SJSA1 (cell line): ENCODE data around the gene PAM16. TPM values are rescaled to one million over a fixed set of nuclear protein-coding genes. Genes with fewer than 3 reads are reported as not detected.

Source experiments
- DNase-seq, 2 experiments: peaks; one replicate each; pipeline ENCODE4 v3.0.0-alpha.2; 2015 to 2020; ENCODE audit warnings: low spot score in 2 of 2, low read depth in 1 of 2
- H3K27ac ChIP-seq: fragments of 250-450 bp; sonication (Bioruptor Pico); 2 replicates; pipeline ENCODE4 v1.5.1; 2020; ENCODE audit warnings: mild to moderate bottlenecking, moderate library complexity
- H3K27me3 ChIP-seq: fragments of 250-450 bp; sonication (Bioruptor Pico); replicated peaks from 2 replicates; pipeline ENCODE4 v1.5.1; 2020; ENCODE audit warnings: mild to moderate bottlenecking, moderate library complexity
- H3K36me3 ChIP-seq: fragments of 250-450 bp; sonication (Bioruptor Pico); 2 replicates; pipeline ENCODE4 v1.5.1; 2020; ENCODE audit warnings: mild to moderate bottlenecking
- H3K4me1 ChIP-seq: fragments of 250-450 bp; sonication (Bioruptor Pico); replicated peaks from 2 replicates; pipeline ENCODE4 v1.6.1; 2021; ENCODE audit warnings: mild to moderate bottlenecking
- H3K4me3 ChIP-seq: fragments of 250-450 bp; sonication (Bioruptor Pico); 2 replicates; pipeline ENCODE4 v1.5.1; 2020; ENCODE audit warnings: mild to moderate bottlenecking
- H3K9me3 ChIP-seq: fragments of 250-450 bp; sonication (Bioruptor Pico); replicated peaks from 2 replicates; pipeline ENCODE4 v1.5.1; 2020; ENCODE audit warnings: mild to moderate bottlenecking
- total RNA-seq: library from RNA; depleted of rRNA; stranded (reverse); fragments of >200 nt; shearing (Covaris generic); gene quantifications from 2 replicates; pipeline ENCODE4 v1.2.3, GENCODE V29; 2014

PAM16 gene
- total RNA-seq, 1 experiment from 2014 or later = 86.4 TPM

DNA sequence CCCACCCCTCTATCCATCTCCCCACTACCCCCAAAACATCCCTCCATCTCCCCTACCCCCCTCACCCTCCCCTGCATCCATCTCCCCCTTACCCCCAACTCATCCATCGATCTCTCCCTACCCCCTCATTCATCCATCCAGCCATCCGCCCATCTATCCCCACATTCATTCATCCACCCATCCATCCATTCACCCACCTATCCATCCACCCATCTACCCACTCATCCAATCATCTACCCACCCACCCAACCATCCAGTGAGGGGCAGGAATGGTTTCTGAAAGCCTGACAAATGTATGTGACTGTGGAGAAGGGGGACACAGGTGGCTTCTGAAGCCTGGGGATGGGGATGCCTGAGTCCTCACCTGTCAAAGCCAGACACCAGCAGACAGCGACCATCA lies 8.8 kb upstream of the PAM16 start:
- Histone ChIP-seq H3K27ac (no peak overlapping the region), H3K27me3 (no peaks in the 10 kb centered on the region), H3K9me3 (no peaks in the 10 kb centered on the region), H3K4me1 (peaks cover 4% of the 10 kb centered on the region; the same call in 1 of the 2 replicates), H3K36me3 (peaks cover 18% of the 10 kb centered on the region), H3K4me3 (no peak overlapping the region)
- DNase-seq = no peak

DNA sequence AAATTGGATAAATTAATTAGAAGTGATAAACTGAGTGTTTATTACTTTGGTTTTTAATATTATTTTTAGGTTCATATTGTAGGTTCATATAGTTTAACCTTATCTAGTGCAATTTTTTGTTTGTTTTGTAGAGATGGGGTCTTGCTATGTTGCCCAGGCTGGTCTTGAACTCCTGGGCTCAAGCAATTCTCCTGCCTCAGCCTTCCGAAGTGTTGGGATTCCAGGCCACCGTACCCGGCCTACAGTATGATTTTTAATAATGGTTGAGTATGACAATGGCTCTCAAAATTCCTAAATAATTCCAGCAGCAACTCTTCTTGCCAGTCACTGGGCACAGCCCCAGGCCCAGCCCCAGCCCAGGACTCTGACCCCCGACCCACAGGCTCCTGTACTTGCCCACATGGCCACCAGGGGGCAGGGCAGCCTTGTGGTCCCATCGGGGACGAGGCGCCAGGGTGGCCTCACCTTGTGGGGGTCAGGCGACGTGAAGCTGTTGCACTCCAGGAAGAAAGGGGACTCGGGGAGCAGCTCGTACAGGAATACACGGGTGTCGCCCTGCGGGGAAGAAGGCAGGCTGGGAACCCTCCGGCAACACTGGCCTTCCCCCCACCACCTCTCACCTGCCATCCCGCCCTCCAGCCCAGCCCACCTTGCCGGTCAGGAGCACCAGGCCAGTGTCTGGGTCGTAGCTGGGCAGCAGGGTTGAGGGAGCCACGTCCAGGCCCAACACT lies 7.9 kb upstream of the PAM16 start:
- Histone ChIP-seq H3K27ac (no peak overlapping the region), H3K36me3 (peaks cover 18% of the 10 kb centered on the region), H3K27me3 (no peaks in the 10 kb centered on the region), H3K9me3 (no peaks in the 10 kb centered on the region), H3K4me1 (peaks cover 4% of the 10 kb centered on the region; the same call in 1 of the 2 replicates), H3K4me3 (no peak overlapping the region)
- peak; percentile 42 to 72 for DNase-seq

DNA sequence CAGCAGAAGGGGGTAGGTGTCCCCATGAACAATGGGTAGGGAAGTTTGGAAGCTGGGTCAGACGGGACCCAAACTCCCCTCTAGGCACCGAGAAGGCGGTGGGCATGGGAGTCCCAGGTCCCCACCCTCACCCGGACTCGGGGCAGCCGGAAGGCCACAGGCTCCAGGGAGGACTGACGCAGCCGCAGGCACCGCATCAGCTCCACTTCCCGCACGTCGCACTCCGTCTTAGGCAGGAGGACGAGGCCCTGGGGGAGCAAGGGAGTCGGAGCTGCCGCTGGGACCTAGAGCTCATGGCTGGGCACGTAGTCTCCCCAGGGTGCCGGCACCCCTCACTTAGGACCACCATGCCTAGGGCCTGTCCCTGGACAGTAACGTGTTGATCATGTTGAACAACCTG lies 7.1 kb upstream of the PAM16 start:
- H3K4me3 ChIP-seq = no peak overlapping the region
- H3K9me3 ChIP-seq = no peaks in the 10 kb centered on the region
- no peak for DNase-seq
- H3K4me1 ChIP-seq = peaks cover 4% of the 10 kb centered on the region; the same call in 1 of the 2 replicates
- H3K27me3 ChIP-seq = no peaks in the 10 kb centered on the region
- H3K27ac ChIP-seq = no peak overlapping the region
- H3K36me3 ChIP-seq = peaks cover 18% of the 10 kb centered on the region

DNA sequence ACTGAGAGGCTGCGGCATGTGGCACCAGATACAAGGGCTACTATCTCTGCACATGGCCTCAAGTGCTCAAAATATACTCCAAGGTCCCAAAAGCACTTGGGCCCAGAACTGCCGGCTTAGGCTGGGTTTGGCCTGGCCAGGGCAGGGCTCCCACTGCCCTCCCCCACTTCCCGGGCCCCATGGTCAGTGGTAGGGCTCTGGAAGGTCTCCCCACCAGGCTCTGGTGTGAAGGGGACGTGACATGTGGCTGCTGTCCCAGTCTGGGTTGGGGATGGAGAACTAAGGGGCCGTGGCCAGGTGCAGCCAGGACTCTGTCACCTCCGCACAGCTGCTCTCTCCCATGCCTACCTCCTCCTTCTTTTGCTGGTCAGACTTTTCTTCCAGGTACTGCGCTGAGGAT lies 5.7 kb upstream of the PAM16 start:
- Histone ChIP-seq H3K27me3 (no peaks in the 10 kb centered on the region), H3K9me3 (no peaks in the 10 kb centered on the region), H3K36me3 (peaks cover 15% of the 10 kb centered on the region), H3K27ac (no peak overlapping the region), H3K4me1 (peaks cover 6% of the 10 kb centered on the region; the same call in 1 of the 2 replicates), H3K4me3 (no peak overlapping the region)
- no peak for DNase-seq

DNA sequence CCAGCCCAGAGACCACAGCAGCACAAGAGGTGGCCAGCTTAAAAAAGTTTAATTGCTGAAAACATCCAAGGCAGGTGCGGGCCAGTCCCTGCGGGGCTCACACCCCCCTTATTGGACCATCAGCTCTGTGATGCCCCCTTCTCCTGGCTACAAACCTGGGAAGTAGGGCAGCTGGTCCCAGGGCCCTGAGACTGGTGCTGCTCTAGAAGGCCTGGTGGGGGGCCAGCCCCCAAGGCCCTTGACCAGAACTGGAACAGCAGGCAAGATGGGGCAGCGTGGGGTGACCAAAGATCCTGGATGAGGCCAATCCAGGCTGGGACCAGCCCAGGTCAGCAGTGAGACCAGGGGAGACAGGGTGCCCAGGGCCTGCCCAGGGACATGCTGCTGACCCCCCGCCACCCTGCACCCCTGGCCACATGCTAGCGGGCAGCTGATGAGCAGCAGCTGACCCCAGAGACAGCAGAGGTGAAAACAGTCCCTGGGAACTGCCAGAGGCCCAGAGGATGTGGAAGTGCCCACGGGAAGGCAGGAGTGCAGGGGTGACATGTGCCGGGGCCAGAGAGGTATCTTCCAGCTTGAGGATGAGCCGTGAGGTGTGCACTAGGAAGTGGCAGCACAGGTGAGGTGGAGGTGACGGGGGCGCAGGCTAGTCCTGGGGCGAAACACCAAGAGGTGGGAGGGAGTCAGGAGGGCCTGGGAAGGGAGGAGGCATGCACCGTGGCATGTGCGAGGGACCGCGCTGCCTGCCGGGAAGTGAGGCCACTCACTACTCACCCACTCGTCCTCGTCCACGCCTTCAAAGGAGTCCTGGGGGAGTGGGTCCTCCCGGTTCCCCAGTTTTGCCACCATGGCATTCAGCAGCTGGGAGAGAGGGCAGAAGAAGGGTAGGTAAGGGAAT lies 3.6 kb upstream of the PAM16 start:
- 0 out of 2 replicates have a peak, but pooled peaks cover 3% of the 10 kb centered on the region for H3K9me3 ChIP-seq
- H3K4me1 ChIP-seq = peaks cover 11% of the 10 kb centered on the region
- peaks cover 15% of the 10 kb centered on the region for H3K36me3 ChIP-seq
- no peak for DNase-seq
- no peak overlapping the region for H3K4me3 ChIP-seq
- no peak overlapping the region for H3K27ac ChIP-seq
- no peaks in the 10 kb centered on the region for H3K27me3 ChIP-seq

DNA sequence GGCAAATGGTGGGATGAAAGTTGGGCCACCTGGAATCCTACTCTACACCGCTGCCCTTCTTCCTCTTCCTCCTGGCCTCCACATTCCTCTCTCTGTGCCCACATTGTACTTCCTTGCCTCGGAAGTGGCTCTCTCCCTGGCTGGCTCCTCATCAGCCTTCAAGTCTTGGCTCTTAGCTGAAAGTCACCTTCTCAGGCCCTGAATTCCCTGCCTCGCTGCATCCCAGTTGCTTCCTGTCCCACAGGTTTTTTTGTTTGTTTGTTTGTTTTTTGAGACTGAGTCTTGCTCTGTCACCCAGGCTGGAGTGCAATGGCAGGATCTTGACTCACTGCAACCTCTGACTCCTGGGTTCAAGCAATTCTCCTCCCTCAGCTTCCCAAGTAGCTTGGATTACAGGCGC lies 2.6 kb upstream of the PAM16 start:
- Histone ChIP-seq H3K4me3 (no peak overlapping the region), H3K27ac (no peak overlapping the region), H3K27me3 (no peaks in the 10 kb centered on the region), H3K36me3 (peaks cover 13% of the 10 kb centered on the region), H3K4me1 (peaks cover 7% of the 10 kb centered on the region), H3K9me3 (0 out of 2 replicates have a peak, but pooled peaks cover 3% of the 10 kb centered on the region)
- DNase-seq = no peak

DNA sequence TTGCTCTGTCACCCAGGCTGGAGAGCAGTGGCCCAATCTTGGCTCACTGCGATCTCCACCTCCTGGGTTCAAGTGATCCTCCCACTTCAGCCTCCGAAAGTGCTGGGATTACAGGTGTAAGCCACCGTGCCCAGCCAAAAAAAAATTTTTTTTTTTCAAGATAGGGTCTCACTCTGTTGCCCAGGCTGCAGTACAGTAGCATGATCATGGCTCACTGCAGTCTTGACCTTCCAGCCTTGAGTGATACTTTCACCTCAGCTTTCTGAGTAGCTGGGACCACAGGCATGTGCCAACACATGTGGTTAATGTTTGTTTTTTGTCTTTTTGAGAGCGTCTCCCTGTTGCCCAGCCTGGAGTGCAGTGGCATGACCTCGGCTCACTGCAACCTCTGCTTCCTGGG lies 1.7 kb upstream of the PAM16 start:
- H3K27me3 ChIP-seq = no peaks in the 10 kb centered on the region
- DNase-seq = no peak
- peaks cover 7% of the 10 kb centered on the region for H3K4me1 ChIP-seq
- no peak overlapping the region for H3K4me3 ChIP-seq
- no peak overlapping the region for H3K27ac ChIP-seq
- peaks cover 13% of the 10 kb centered on the region for H3K36me3 ChIP-seq
- 0 out of 2 replicates have a peak, but pooled peaks cover 3% of the 10 kb centered on the region for H3K9me3 ChIP-seq

DNA sequence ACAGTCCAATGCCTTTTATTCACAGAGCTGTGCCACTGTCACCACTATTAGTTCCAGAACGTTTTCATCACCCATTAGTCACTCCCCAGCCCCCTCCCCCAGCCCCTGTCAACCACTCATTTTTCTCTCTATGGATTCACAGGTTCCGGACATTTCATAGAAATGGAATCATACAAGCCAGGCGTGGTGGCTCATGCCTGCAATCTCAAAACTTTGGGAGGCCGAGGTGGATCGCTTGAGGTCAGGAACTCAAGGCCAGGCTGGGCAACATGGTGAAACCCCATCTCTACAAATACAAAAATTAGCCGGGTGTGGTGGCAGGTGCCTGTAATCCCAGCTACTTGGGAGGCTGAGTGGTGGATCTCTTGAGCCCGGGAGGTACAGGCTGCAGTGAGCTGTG lies 759 bp upstream of the PAM16 start:
- H3K27ac ChIP-seq = no peak overlapping the region
- 0 out of 2 replicates have a peak, but pooled peaks cover 3% of the 10 kb centered on the region for H3K9me3 ChIP-seq
- peak in 1 of 2 experiments; percentile 44 for DNase-seq
- H3K27me3 ChIP-seq = no peaks in the 10 kb centered on the region
- H3K4me1 ChIP-seq = peaks cover 7% of the 10 kb centered on the region
- no peak overlapping the region for H3K4me3 ChIP-seq
- peaks cover 13% of the 10 kb centered on the region for H3K36me3 ChIP-seq

DNA sequence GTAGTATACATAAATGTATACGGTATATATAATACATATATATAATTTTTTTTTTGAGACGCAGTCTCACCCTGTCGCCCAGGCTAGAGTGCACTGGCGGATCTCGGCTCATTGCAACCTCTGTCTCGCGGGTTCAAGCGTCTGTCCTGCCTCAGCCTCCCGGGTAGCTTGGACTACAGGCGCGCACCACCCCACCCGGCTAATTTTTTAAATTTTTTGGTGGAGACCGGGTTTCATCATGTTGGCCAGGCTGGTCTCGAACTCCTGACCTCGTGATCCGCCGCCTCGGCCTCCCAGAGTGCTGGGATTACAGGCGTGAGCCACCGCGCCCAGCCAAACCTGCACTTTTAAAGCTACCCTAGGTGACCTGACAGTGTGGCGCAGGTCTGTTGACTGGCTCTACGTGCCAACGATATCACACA lies 745 bp downstream of the PAM16 start:
- Histone ChIP-seq H3K4me1 (peaks cover 7% of the 10 kb centered on the region), H3K27ac (peak overlapping the region; percentile 32; the same call in 1 of the 2 replicates), H3K36me3 (peaks cover 13% of the 10 kb centered on the region)

DNA sequence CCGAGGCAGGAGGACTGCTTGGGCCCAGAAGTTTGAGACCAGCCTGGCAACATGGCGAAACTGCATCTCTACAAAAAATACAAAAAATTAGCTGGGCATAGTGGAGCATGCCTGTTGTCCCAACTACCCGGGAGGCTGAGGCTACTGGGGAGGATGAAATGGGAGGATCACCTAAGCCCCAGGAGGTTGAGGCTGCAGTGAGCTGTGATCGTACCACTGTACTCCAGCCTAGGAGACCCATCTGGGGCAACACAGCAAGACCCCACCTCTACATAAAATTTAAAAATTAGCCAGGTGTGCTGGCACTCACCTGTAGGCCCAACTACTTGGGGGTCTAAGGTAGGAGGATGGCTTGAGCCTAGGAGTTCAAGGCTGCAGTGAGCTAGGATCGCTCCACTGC lies 1.8 kb downstream of the PAM16 start:
- Histone ChIP-seq H3K27me3 (no peaks in the 10 kb centered on the region), H3K4me3 (no peak overlapping the region), H3K36me3 (peaks cover 13% of the 10 kb centered on the region), H3K4me1 (peaks cover 7% of the 10 kb centered on the region), H3K27ac (no peak overlapping the region), H3K9me3 (0 out of 2 replicates have a peak, but pooled peaks cover 3% of the 10 kb centered on the region)
- DNase-seq = no peak

More for the DNA sequence above, 745 bp downstream of the PAM16 start:
- H3K4me3 ChIP-seq = peak overlapping the region; percentile 91
- no peaks in the 10 kb centered on the region for H3K27me3 ChIP-seq
- 0 out of 2 replicates have a peak, but pooled peaks cover 3% of the 10 kb centered on the region for H3K9me3 ChIP-seq
- no peak for DNase-seq

DNA sequence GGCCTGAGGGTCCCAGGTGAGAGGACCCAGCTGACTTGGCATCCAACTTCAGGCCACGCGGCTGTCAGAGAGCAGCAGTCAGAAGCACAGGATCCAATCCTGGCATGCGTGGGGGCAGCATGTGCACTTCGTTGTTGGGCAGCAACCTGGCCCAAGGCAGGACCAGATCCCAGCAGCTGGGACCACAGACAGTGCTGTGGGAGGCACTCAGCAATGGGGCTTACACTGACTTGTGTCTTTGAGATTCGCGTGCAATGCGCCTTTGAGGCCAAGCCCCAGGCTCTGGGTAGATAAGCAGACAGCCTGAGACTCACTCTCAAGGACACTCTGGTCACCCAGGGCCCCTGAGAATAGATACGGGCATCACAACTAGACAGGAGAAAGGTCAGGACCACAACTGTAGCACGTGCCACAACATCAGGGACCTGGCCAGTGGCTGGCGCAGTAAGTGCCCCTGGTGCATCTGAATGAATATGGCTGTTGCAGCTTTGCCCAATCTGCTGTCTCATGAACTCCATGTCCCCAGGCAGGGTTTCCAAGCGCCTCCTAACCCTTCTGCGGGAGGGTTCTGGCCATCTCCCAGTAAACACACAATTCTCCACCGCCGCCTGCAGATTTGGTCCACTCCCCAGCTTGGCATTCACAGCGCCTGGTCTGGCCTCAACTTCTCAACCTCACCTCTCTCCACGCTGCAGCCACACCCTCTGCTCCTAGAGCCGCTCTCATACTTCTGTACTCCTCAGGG lies 3.2 kb downstream of the PAM16 start:
- peaks cover 16% of the 10 kb centered on the region for H3K36me3 ChIP-seq
- no peak overlapping the region for H3K4me3 ChIP-seq
- H3K27ac ChIP-seq = no peak overlapping the region
- H3K9me3 ChIP-seq = 0 out of 2 replicates have a peak, but pooled peaks cover 3% of the 10 kb centered on the region
- H3K27me3 ChIP-seq = no peaks in the 10 kb centered on the region
- H3K4me1 ChIP-seq = peaks cover 7% of the 10 kb centered on the region
- DNase-seq = no peak

DNA sequence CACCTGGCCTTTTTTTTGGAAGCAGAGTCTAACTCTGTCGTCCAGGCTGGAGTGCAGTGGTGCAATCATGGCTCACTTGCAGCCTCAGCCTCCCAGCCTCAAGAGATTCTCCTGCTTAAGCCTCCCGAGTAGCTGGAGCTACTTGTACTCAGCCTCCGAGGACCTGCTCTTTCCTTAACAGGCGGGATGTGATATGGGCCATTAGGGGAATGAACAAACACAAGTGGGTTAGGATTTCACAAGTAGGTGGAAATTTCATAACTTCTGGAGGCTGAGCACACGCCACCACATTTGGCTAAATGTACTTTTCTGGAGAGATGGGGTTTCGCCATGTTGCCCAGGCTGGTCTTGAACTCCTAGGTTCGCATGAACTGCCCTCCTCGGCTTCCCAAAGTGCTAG lies 4.1 kb downstream of the PAM16 start:
- H3K4me3 ChIP-seq = no peak overlapping the region
- peaks cover 16% of the 10 kb centered on the region for H3K36me3 ChIP-seq
- DNase-seq = no peak
- no peak overlapping the region for H3K27ac ChIP-seq
- 0 out of 2 replicates have a peak, but pooled peaks cover 3% of the 10 kb centered on the region for H3K9me3 ChIP-seq
- peaks cover 7% of the 10 kb centered on the region for H3K4me1 ChIP-seq
- H3K27me3 ChIP-seq = no peaks in the 10 kb centered on the region
